SK-N-SH treated with all-trans-retinoic acid at 6 μM for 48 hours (cell line): ENCODE data around the gene PTGDR2.

ENCODE experiments used
- ARNTL ChIP-seq: fragments of 450-650 bp; formaldehyde crosslinking; IDR thresholded peaks from 2 replicates; pipeline ENCODE4 v1.5.0; 2020; ENCODE audit warnings: low read depth, mild to moderate bottlenecking, moderate library complexity, borderline replicate concordance
- CREB5 ChIP-seq: fragments of 250-450 bp; sonication (Bioruptor Pico); IDR thresholded peaks from 2 replicates; pipeline ENCODE4 v1.5.1; 2020; ENCODE audit warnings: low read depth, mild to moderate bottlenecking, moderate library complexity
- CSRNP3 ChIP-seq: fragments of 250-450 bp; sonication (Bioruptor Pico); IDR thresholded peaks from 2 replicates; pipeline ENCODE4 v1.5.1; 2021; ENCODE audit warnings: mild to moderate bottlenecking, moderate library complexity
- ISL1 ChIP-seq: fragments of 250-450 bp; sonication (Bioruptor Pico); IDR thresholded peaks from 2 replicates; pipeline ENCODE4 v2.1.2; 2022; ENCODE audit warnings: mild to moderate bottlenecking, moderate library complexity
- PATZ1 ChIP-seq: fragments of 250-450 bp; sonication (Bioruptor Pico); IDR thresholded peaks from 2 replicates; pipeline ENCODE4 v1.8.0; 2020; ENCODE audit warnings: mild to moderate bottlenecking, moderate library complexity, borderline replicate concordance
- POU6F1 ChIP-seq: fragments of 250-450 bp; sonication (Bioruptor Pico); IDR thresholded peaks from 2 replicates; pipeline ENCODE4 v1.8.0; 2021; ENCODE audit warnings: low read depth, mild to moderate bottlenecking, moderate library complexity, borderline replicate concordance
- RARB ChIP-seq: fragments of 250-450 bp; sonication (Bioruptor Pico); IDR thresholded peaks from 2 replicates; pipeline ENCODE4 v1.8.0; 2021; ENCODE audit warnings: mild to moderate bottlenecking, moderate library complexity
- SNAI2 ChIP-seq: fragments of 250-450 bp; sonication (Bioruptor Pico); IDR thresholded peaks from 2 replicates; pipeline ENCODE4 v1.5.0; 2020; ENCODE audit warnings: mild to moderate bottlenecking, moderate library complexity
- ZC3H10 ChIP-seq: fragments of 250-450 bp; sonication (Bioruptor Pico); IDR thresholded peaks from 2 replicates; pipeline ENCODE4 v1.5.1; 2021; ENCODE audit warnings: mild to moderate bottlenecking, moderate library complexity
- ZFP3 ChIP-seq: fragments of 250-450 bp; sonication (Bioruptor Pico); IDR thresholded peaks from 2 replicates; pipeline ENCODE4 v1.5.0; 2020; ENCODE audit warnings: mild to moderate bottlenecking, moderate library complexity
- ZFP30 ChIP-seq: fragments of 450-650 bp; formaldehyde crosslinking; IDR thresholded peaks from 2 replicates; pipeline ENCODE4 v1.5.0; 2022; ENCODE audit warnings: mild to moderate bottlenecking, moderate library complexity
- ZNF70 ChIP-seq: fragments of 450-650 bp; formaldehyde crosslinking; IDR thresholded peaks from 2 replicates; pipeline ENCODE4 v1.5.0; 2020; ENCODE audit warnings: mild to moderate bottlenecking, moderate library complexity

GRCh38 chr11:60899046-60899936 is 43.5 kb upstream of the PTGDR2 start:
- TF ChIP-seq CSRNP3 = no peak
- no peak for TF ChIP-seq CREB5 (CRISPR knock-in tag)
- TF ChIP-seq RARB (CRISPR knock-in tag) = no peak
- TF ChIP-seq ZFP30 = no peak
- no peak for TF ChIP-seq POU6F1 (CRISPR knock-in tag)
- TF ChIP-seq ZC3H10 (CRISPR knock-in tag) = no peak
- TF ChIP-seq PATZ1 (CRISPR knock-in tag) = no peak
- TF ChIP-seq ZNF70 (CRISPR knock-in tag) = no peak
- TF ChIP-seq ISL1 (CRISPR knock-in tag) = no peak
- no peak for TF ChIP-seq SNAI2 (CRISPR knock-in tag)
- TF ChIP-seq ARNTL (CRISPR knock-in tag) = no peak
- no peak for TF ChIP-seq ZFP3
